Placental pericyte (primary cell): ENCODE results near the gene DPY19L1. TPM values are rescaled to one million over a fixed set of nuclear protein-coding genes. Genes with fewer than 3 reads are reported as not detected.

Experiments used
- small RNA-seq: library from RNA; depleted of rRNA; stranded (forward); fragments of <200 nt; gene quantifications from one replicate; pipeline ENCODE3, GENCODE V24; 2012; ENCODE audit warnings: low replicate concordance
- total RNA-seq: library from RNA; depleted of rRNA; stranded (reverse); fragments of >200 nt; gene quantifications from 2 replicates; pipeline ENCODE4 v1.2.3, GENCODE V29; 2012

The DPY19L1 gene
- total RNA-seq = 31.1 and 61.4 TPM in 2 replicates

DNA sequence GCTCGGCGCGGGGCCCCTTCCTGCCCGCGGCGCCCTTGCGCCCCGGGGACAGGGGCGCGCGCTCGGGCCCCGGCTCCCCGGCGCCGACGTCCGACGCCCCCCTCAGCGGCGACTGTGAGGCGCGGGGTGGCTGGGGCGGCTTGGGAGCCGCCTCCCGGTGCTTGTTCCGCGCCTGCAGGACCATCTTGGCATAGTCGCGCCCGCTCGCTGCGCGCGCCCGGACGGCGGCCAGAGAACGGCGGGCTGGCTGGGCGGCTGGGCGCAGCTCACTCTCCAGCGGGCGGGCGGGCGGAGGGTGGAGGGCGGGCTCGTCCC lies at the start of gene DPY19L1:
Gene DPY19L1 (minus strand): TSS at position 275 of the 315 bp plus-strand sequence. CDS start 91 bp downstream, at position 184.

Small RNAs within 50 kb of the gene (small RNA-seq; reads per million reads assigned to genes)
- gene MIR548N (1.6 reads per million, percentile 61 among the genes with 10 or more reads in this experiment), gene RF00322 (not detected)

Other genes starting within 250 kb of the DPY19L1 start
- gene TBX20, start 216.6 kb upstream of the DPY19L1 start, total RNA-seq = 11.8 and 16.0 TPM in 2 replicates